Stimulated activated CD8-positive, alpha-beta memory T cell treated with anti-CD3 and anti-CD28 coated beads, Interleukin-2, amount 100 ng/mL, for 48 hours (primary cell): Measurements from ENCODE around the gene WDR43.

Source experiments
- DNase-seq, 2 donors: peaks; one replicate each; pipeline ENCODE4 v3.0.0-alpha.2; 2020; ENCODE audit warnings: low read depth in 2 of 2

WDR43 gene

GRCh38 chr2:28993206-28993960, 98.9 kb downstream of the WDR43 start:
- DNase-seq: no peak

GRCh38 chr2:28994074-28994473, 99.6 kb downstream of the WDR43 start:
- DNase-seq: no peak

DNA sequence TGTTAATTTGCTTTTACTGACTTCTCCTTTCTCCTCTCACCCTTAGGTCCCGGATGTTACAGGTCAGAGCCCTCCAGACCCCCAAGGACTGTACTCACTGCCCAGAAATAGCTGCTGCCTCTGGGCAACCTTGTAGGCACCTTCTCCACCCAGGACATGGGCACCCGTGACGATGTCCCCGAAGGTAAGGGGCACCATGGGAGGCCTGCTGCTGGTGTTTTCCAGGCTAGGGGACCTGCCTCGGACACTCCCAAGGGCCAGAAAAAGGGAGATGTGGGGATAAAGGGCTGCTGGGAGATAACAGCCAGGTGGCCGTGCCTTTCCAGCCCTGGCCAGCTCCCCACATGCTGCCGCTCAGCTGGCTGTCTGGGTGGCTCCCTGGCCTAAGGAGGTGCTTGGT, 100.2 kb downstream of the WDR43 start:
- no peak for DNase-seq

- no peak for DNase-seq
Measured at GRCh38 chr2:28995765-28996750, 101.6 kb downstream of the WDR43 start.

DNA sequence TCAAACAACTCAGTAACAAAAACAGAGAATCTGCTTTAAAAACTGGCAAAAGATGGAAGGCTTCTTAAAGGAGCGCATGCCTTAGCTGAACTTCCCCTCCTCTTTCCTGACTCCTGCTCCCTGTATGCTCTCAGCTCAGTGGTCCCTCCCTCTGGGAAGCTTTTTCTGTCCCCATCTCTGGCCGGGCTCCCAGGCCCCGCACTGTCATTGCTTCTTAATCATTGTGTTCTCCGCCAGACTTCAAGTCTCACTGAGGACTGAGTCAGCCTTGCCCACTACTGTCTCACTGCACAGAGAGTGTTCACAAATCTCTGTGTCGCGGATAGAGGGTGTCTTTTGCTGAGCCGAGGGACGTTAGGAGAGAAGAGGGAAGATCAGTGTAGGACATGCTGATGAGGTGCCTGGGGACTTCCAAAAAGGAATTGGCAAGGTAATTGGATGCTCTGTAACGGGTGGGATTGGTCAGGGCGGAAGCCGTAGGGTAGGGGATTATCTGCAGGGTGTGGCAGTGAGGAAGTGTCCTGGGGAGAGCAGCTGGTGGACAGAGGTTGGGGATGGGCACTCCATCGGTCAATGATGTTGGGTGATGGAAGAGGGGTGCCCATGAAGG, 102.9 kb downstream of the WDR43 start:
- DNase-seq: no peak
